Sciatic nerve (tissue), 2 donors: ENCODE measurements around the gene WAPL. TPM values are rescaled to one million over a fixed set of nuclear protein-coding genes. Genes with fewer than 3 reads are reported as not detected.

ENCODE experiments used
- ATAC-seq: fragments of 200-7000 bp; cut with Tn5 transposase; one replicate; pipeline ENCODE4 v1.9.1; 2020; ENCODE audit warnings: mild to moderate bottlenecking, moderate library complexity
- DNase-seq: peaks from one replicate; pipeline ENCODE4 v3.0.0-alpha.2; 2020; ENCODE audit warnings: low spot score
- intact Hi-C: fragments of 100-400 bp; cut with DNase I; formaldehyde crosslinking; loops from one replicate; pipeline ENCODE4 v1.14.2; 2022
- total RNA-seq: library from RNA; stranded (reverse); fragmentation: NEBNext Ultra II Directional; extraction: Animal tissue kit (Norgen Biotek cat#: 25700); gene quantifications from one replicate; pipeline ENCODE4 v1.2.1, GENCODE V29; 2021
- donor health status: DM: no; HTN: no; CAD: no.
- donor health status: DM: no; HTN: no; CAD: no.

Gene WAPL
- total RNA-seq, 1 donor from 2014 or later, result 34.2 TPM

- intact Hi-C loops, result no loop called here
- DNase-seq, result no peak
- ATAC-seq, result no peak
Measured at GRCh38 chr10:86436963-86437362, 84.6 kb downstream of the WAPL start.

- no peak for DNase-seq
- no peak for ATAC-seq
- intact Hi-C loops, result no loop called here
Measured at GRCh38 chr10:86434656-86435055, 86.9 kb downstream of the WAPL start.

GRCh38 chr10:86423739-86424138, 97.9 kb downstream of the WAPL start:
- intact Hi-C loops, result no loop called here
- ATAC-seq, result no peak
- DNase-seq, result no peak

GRCh38 chr10:86419101-86419500, 102.5 kb downstream of the WAPL start:
- no peak for DNase-seq
- intact Hi-C loops, result no loop called here
- ATAC-seq, result no peak

GRCh38 chr10:86415583-86415982, 106.0 kb downstream of the WAPL start:
- DNase-seq (no peak), ATAC-seq (no peak)
- intact Hi-C loops, result no loop called here

- DNase-seq, result no peak
- intact Hi-C loops, result no loop called here
- ATAC-seq, result no peak
Measured at GRCh38 chr10:86415116-86415515, 106.5 kb downstream of the WAPL start.

- no peak for DNase-seq
- intact Hi-C loops, result no loop called here
- peak; percentile 41 for ATAC-seq
Measured at GRCh38 chr10:86413046-86413728, 108.4 kb downstream of the WAPL start.

GRCh38 chr10:86411852-86412560, 109.6 kb downstream of the WAPL start:
- DNase-seq (no peak), ATAC-seq (no peak)
- intact Hi-C loops, result no loop called here

- DNase-seq, result no peak
- intact Hi-C loops, result no loop called here
- peak; percentile 64 for ATAC-seq
Measured at GRCh38 chr10:86411281-86411841, 110.2 kb downstream of the WAPL start.

- intact Hi-C loops, result no loop called here
- ATAC-seq, result no peak
- DNase-seq, result no peak
Measured at GRCh38 chr10:86410542-86411124, 111.0 kb downstream of the WAPL start.

GRCh38 chr10:86409183-86409582, 112.4 kb downstream of the WAPL start:
- DNase-seq (no peak), ATAC-seq (no peak)
- intact Hi-C loops, result no loop called here

- ATAC-seq, result no peak
- intact Hi-C loops, result loop anchor here (5.0 kb wide), 1 partner anchor 194 kb away; no protein-coding TSS in a partner anchor
- no peak for DNase-seq
Measured at GRCh38 chr10:86403183-86403797, 118.3 kb downstream of the WAPL start.

GRCh38 chr10:86402283-86402941, 119.2 kb downstream of the WAPL start:
- ATAC-seq, result no peak
- no peak for DNase-seq
- intact Hi-C loops, result loop anchor here (5.0 kb wide), 1 partner anchor 195 kb away; no protein-coding TSS in a partner anchor

- DNase-seq, result no peak
- intact Hi-C loops, result loop anchor here (5.0 kb wide), 1 partner anchor 196 kb away; no protein-coding TSS in a partner anchor
- ATAC-seq, result peak; percentile 14
Measured at GRCh38 chr10:86401588-86402282, 119.9 kb downstream of the WAPL start.

GRCh38 chr10:86400705-86401587, 120.6 kb downstream of the WAPL start:
- peak; percentile 69 for DNase-seq
- ATAC-seq, result peak; percentile 46
- intact Hi-C loops, result loop anchor here (5.0 kb wide), 1 partner anchor 196 kb away; no protein-coding TSS in a partner anchor

GRCh38 chr10:86399879-86400704, 121.5 kb downstream of the WAPL start:
- ATAC-seq, result peak; percentile 93
- peak; percentile 97 for DNase-seq
- intact Hi-C loops, result loop anchor here (5.0 kb wide), 1 partner anchor 197 kb away; no protein-coding TSS in a partner anchor
